ENCODE data around the gene FALEC.
"Not testable (repeated sequence)": the region's sequence is repeated elsewhere in the genome, so short reads cannot be mapped to it uniquely, and the experiment has no call there.

Gene FALEC

DNA sequence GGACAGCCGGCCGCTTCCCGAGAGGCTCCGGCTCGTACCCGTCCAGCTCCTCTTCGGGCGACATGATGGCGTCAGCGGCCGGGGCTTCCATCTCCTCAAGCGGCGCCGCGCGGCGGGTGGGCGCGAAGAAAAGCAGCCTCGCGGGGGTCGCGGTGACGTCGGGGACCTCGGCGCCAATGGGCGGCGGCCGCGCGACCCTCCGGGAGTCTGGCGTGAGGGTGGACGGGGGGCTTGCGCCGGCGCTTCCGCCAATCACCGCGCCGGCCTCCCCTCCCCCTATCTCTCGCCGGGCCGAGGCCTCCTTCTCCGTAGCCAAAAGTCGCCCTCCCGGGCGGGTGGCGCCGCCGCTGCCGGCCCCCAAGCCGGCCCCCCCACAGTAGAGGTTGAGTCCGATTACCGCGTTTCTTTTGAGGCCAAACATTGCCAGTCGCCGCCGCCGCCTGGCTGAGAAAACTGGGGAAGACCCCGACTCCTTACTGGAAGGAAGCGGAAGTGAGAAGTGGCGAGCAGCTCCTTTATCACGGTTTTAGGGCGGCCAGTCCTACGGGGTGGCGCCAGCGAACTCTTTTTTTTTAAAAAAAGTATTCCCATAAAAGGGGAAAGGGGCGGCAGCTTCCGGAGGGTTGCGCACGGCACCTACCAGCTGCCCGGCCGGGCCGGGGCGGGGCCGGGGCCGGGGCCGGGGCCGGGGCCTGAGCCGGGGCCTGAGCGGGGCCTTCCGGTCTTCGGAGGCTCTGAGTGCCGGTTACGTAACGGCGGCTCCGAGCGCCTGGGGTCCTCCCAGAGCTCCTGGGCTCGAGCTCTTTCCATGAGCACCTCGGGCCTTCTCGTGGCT lies 63.8 kb downstream of the FALEC start, which contains the start of gene MCL1:
Gene MCL1, minus strand, starts transcription at position 501 of the 835 bp plus-strand sequence. Its CDS starts 80 bp downstream, at position 421.
- peak; percentile 94 for DNase-seq (ENCODE audit: extremely low spot score)
- POLR2A ChIA-PET, result interaction anchor here (0.6 to 7.7 kb wide), 44 partner anchors 9 to 692 kb away, joined by 3 to 260 read pairs (median 4); partner anchors contain the start of genes ADAMTSL4, CERS2, CTSK and ENSA
- CTCF ChIA-PET, result interaction anchor here (1.0 to 1.3 kb wide), 3 partner anchors 18 to 40 kb away, joined by 3 to 4 read pairs (median 3); no protein-coding TSS in a partner anchor
- peak; percentile 96 for TF ChIP-seq ELF4 (IDR thresholded peaks at IDR 0.05)
- peak; percentile 97 for TF ChIP-seq ZNF384 (IDR thresholded peaks at IDR 0.05)
- no peak for TF ChIP-seq ARNT (IDR thresholded peaks at IDR 0.05)
- TF ChIP-seq, protein P1, sequence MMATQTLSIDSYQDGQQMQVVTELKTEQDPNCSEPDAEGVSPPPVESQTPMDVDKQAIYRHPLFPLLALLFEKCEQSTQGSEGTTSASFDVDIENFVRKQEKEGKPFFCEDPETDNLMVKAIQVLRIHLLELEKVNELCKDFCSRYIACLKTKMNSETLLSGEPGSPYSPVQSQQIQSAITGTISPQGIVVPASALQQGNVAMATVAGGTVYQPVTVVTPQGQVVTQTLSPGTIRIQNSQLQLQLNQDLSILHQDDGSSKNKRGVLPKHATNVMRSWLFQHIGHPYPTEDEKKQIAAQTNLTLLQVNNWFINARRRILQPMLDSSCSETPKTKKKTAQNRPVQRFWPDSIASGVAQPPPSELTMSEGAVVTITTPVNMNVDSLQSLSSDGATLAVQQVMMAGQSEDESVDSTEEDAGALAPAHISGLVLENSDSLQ (IDR thresholded peaks at IDR 0.05), result peak; percentile 55; the same call in 1 of the 2 replicates
- no peak for TF ChIP-seq BHLHE40 (IDR thresholded peaks at IDR 0.05; ENCODE audit: borderline replicate concordance)
- TF ChIP-seq FOXA1 (IDR thresholded peaks at IDR 0.05), result no peak
- no peak for TF ChIP-seq SP1 (IDR thresholded peaks at IDR 0.05)
- TF ChIP-seq SUZ12 (IDR thresholded peaks at IDR 0.05), result no peak
- TF ChIP-seq CTBP1 (IDR thresholded peaks at IDR 0.05; ENCODE audit: borderline replicate concordance), result no peak
- peak; percentile 93 for TF ChIP-seq FOXM1 (IDR thresholded peaks at IDR 0.05; ENCODE audit: borderline replicate concordance)
- TF ChIP-seq HDGF (IDR thresholded peaks at IDR 0.05; ENCODE audit: borderline replicate concordance), result no peak
- TF ChIP-seq LEF1 (IDR thresholded peaks at IDR 0.05; ENCODE audit: borderline replicate concordance), result peak; percentile 8; the same call in 1 of the 2 replicates
- no peak for TF ChIP-seq FOXK2 (IDR thresholded peaks at IDR 0.05)
- no peak for TF ChIP-seq L3MBTL2 (conservative IDR thresholded peaks at IDR 0.05)

- ChIA-PET CTCF (interaction anchor here (1.3 kb wide), 1 partner anchor 19 kb away, joined by 3 read pairs; no protein-coding TSS in a partner anchor), POLR2A (interaction anchor here (0.6 to 7.7 kb wide), 41 partner anchors 9 to 692 kb away, joined by 3 to 260 read pairs (median 4); partner anchors contain the start of genes ADAMTSL4, CERS2, CTSK and ENSA)
- no peak for DNase-seq (ENCODE audit: extremely low spot score)
- no peak for TF ChIP-seq ZNF384 (IDR thresholded peaks at IDR 0.05)
- TF ChIP-seq FOXK2 (IDR thresholded peaks at IDR 0.05), result no peak
- TF ChIP-seq L3MBTL2 (conservative IDR thresholded peaks at IDR 0.05), result peak; percentile 54
Observed at GRCh38 chr1:150579945-150580642, 64.5 kb downstream of the FALEC start.

DNA sequence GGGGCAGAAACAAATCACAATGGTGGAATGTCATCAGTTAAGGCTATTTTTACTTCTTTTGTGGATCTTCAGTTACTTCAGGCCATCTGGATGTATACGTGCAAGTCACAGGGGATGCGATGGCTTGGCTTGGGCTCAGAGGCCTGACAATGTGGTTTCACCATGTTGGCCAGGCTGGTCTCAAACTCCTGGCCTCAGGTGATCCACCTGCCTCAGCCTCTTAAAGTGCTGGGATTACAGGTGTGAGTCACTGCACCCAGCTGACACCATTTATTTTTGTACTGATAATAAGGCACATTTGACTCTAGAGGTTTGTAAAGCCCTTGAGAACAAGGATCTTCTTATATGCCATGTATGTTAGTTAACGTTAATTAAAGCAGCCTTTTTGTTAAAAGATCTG lies 65.4 kb downstream of the FALEC start:
- DNase-seq (ENCODE audit: extremely low spot score); CTCF ChIA-PET: not testable (repeated sequence)
- POLR2A ChIA-PET, result interaction anchor here (0.6 to 7.7 kb wide), 4 partner anchors 9 to 40 kb away, joined by 3 to 260 read pairs (median 58); no protein-coding TSS in a partner anchor

DNA sequence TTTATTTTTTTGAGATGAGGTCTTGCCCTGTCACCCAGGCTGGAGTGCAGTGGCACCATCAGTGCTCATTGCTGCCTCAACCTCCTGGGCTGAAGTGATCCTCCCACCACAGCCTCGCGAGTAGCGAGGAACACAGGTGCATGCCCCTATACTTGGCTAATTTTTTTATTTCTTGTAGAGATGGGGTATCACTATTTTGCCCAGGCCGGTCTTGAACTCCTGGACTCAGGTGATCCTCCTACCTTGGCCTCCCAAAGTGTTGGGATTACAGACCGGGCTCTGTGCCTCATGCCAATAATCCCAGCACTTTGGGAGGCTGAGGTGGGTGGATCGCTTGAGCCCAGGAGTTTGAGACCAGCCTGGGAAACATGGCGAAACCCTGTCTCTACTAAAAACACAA lies 65.9 kb downstream of the FALEC start:
- CTCF ChIA-PET; DNase-seq (ENCODE audit: extremely low spot score): not testable (repeated sequence)
- POLR2A ChIA-PET, result interaction anchor here (0.6 to 7.7 kb wide), 3 partner anchors 10 to 40 kb away, joined by 3 to 260 read pairs (median 53); no protein-coding TSS in a partner anchor

- POLR2A ChIA-PET, result not testable (repeated sequence)
Observed at GRCh38 chr1:150581962-150582361, 66.4 kb downstream of the FALEC start.

DNA sequence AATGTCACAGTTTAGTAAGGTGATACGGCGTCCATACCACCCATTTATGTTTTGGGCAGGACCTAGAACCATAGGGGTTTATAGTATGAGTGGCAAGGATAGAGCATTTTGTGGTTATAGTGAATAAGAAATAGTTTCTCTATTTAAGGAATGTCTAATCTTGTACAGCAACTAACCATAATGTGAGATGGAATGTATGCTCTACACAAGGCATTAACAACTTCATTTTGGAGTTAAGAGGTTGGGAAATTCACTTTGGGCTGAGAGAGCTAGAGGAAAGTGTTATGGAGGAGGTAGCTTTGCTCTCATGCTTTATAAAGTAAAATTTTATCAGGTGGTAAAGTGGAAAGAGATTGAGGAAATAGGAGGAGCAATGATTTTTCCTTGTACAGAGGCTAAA lies 66.8 kb downstream of the FALEC start:
- ChIA-PET POLR2A (no interaction called here), CTCF (no interaction called here)

More at GRCh38 chr1:150581962-150582361, 66.4 kb downstream of the FALEC start:
- DNase-seq (ENCODE audit: extremely low spot score); CTCF ChIA-PET: not testable (repeated sequence)

More for the DNA sequence above, 66.8 kb downstream of the FALEC start:
- no peak for DNase-seq (ENCODE audit: extremely low spot score)
- TF ChIP-seq ELF4 (IDR thresholded peaks at IDR 0.05) (no peak), FOXA1 (IDR thresholded peaks at IDR 0.05) (no peak), LEF1 (IDR thresholded peaks at IDR 0.05; ENCODE audit: borderline replicate concordance) (no peak), BHLHE40 (IDR thresholded peaks at IDR 0.05; ENCODE audit: borderline replicate concordance) (no peak), SP1 (IDR thresholded peaks at IDR 0.05) (no peak), CTBP1 (IDR thresholded peaks at IDR 0.05; ENCODE audit: borderline replicate concordance) (no peak), NFRKB (IDR thresholded peaks at IDR 0.05) (no peak), FOXK2 (IDR thresholded peaks at IDR 0.05) (no peak), L3MBTL2 (conservative IDR thresholded peaks at IDR 0.05) (no peak)
- TF ChIP-seq, protein P1 (IDR thresholded peaks at IDR 0.05), result no peak
